GM12878 (cell line): Measurements from ENCODE around the gene EIF5A. TPM values are rescaled to one million over a fixed set of nuclear protein-coding genes. Genes with fewer than 3 reads are reported as not detected.

Source experiments
- ATF3 ChIP-seq: IDR thresholded peaks from 2 replicates; pipeline ENCODE4 v1.6.1; 2011; ENCODE audit warnings: low read depth, mild to moderate bottlenecking, low read length, moderate library complexity, borderline replicate concordance; ENCODE audit errors: extremely low read depth
- BCLAF1 ChIP-seq: fragments of 450-650 bp; IDR thresholded peaks from 2 replicates; pipeline ENCODE4 v1.6.1; 2017; ENCODE audit warnings: antibody characterized with exemption, mild to moderate bottlenecking, moderate library complexity
- IRF3 ChIP-seq: fragments of 450-650 bp; IDR thresholded peaks from 2 replicates; pipeline ENCODE4 v1.6.1; 2014; ENCODE audit warnings: mild to moderate bottlenecking
- POLR2AphosphoS5 ChIP-seq: IDR thresholded peaks from 2 replicates; pipeline ENCODE4 v1.6.1; 2011; ENCODE audit warnings: mild to moderate bottlenecking, low read length, inconsistent platforms
- TBL1XR1 ChIP-seq: IDR thresholded peaks from 2 replicates; pipeline ENCODE4 v1.6.1; 2012; ENCODE audit warnings: low read depth, low read length, improper control_type of control experiment
- ZBTB33 ChIP-seq: fragments of 450-650 bp; IDR thresholded peaks from 2 replicates; pipeline ENCODE4 v1.6.1; 2017; ENCODE audit warnings: mild to moderate bottlenecking
- ZNF622 ChIP-seq: fragments of 450-650 bp; IDR thresholded peaks from 2 replicates; pipeline ENCODE4 v1.6.1; 2017; ENCODE audit warnings: mild to moderate bottlenecking, inconsistent platforms
- polyA plus RNA-seq, 11 experiments: library from polyadenylated mRNA; depleted of rRNA in 4 of 11; unstranded in 6 of 11; stranded (reverse) in 5 of 11; fragments of >200 nt; fragmentation: Nextera tagmentation in 4 of 11; fragmentation: Illumina TruSeq in 1 of 11; extraction: Ambion mirVana in 4 of 11; extraction: Trizol in 1 of 11; gene quantifications; 1 replicate in 1 of 11; 2 replicates in 10 of 11; pipeline versions ENCODE4 v1.2.1 to v1.2.3, GENCODE V29; 2011 to 2016; ENCODE audit warnings: inconsistent platforms in 2 of 11, missing spikeins in 2 of 11, low read depth in 1 of 11
- total RNA-seq, 4 experiments: library from RNA; depleted of rRNA in 3 of 4; stranded (reverse); fragments of >200 nt in 3 of 4; fragmentation: Illumina TruSeq in 1 of 4; extraction: Trizol in 1 of 4; gene quantifications; 2 replicates each; pipeline versions ENCODE4 v1.2.1 to v1.2.3, GENCODE V29; 2013 to 2021

The EIF5A gene
- total and polyA plus RNA-seq, 10 of the 15 experiments (the other 5 are each of a cell fraction or from before 2014, with no cell fraction given): 26.5 to 1,792 (median 944) TPM

- no peak for TF ChIP-seq ATF3
- TF ChIP-seq POLR2AphosphoS5: no peak
- no peak for TF ChIP-seq IRF3
- no peak for TF ChIP-seq ZNF622
- no peak for TF ChIP-seq TBL1XR1
- TF ChIP-seq BCLAF1: no peak
- TF ChIP-seq ZBTB33: no peak
- TF ChIP-seq, all 136 proteins: peak for 6
These were observed 23.2 kb downstream of the EIF5A start (continued) for GRCh38 chr17:7330638-7331015.
